ENCODE data around the gene WASHC4.
"Not testable (repeated sequence)": the region's sequence is repeated elsewhere in the genome, so short reads cannot be mapped to it uniquely, and the experiment has no call there.

DNA sequence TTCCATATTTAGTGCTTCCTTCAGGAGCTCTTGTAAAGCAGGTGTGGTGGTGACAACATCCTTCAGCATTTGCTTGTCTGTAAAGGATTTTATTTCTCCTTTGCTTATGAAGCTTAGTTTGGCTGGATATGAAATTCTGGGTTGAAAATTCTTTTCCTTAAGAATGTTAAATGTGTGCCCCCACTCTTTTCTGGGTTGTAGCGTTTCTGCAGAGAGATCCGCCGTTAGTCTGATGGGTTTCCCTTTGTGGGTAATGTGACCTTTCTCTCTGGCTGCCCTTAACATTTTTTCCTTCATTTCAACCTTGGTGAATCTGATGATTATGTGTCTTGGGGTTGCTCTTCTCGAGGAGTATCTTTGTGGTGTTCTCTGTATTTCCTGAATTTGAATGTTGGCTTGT lies 75.9 kb downstream of the WASHC4 start:
- TF ChIP-seq CTCF (IDR thresholded peaks at IDR 0.05; ENCODE audit: borderline replicate concordance, extremely low read depth, low read length, poor library complexity, severe bottlenecking); EZH2 (IDR thresholded peaks at IDR 0.05; ENCODE audit: borderline replicate concordance, low read depth, low read length, severe bottlenecking): not testable (repeated sequence)
